ENCODE data around the gene MYL11. TPM values are rescaled to one million over a fixed set of nuclear protein-coding genes. Genes with fewer than 3 reads are reported as not detected.

MYL11 gene
- total and polyA plus RNA-seq, 4 donors: 0.70 TPM; not detected in 3

DNA sequence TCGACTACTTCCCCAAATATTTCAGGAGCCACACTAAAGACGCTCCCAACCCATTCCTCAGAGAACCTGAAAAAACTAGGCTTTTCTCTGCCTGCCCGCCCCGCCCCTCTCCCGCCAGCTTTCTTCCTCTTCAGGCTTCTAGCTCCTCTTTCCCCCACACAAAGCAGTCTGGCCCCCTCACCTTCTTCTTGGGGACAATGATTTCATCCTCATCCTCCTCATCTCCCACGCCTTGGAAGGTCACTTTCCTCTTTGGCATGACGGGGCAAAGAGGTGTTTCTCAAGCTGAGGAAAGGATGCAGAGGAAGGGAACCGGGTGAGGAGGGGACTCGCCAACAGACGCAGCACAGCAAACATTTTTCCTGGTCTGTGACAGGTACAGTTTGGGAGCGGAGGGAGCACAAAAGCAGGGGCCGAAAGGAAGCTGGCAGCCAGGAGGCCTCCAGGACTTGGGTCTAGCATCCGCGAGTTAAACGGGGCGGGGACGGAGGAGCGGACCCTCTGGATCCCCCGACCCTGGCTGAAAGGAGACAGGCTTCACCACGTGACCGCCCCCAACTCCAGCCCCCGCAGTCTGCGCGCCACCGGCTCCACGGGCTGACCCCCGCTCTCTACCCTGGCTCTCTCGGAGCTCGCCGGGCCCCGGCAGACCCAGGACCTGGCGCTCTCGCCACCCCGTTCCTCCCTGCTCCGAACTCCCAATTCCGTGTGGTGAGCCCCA is 20.0 kb upstream of the MYL11 start (continued):
- TF ChIP-seq, protein P1, sequence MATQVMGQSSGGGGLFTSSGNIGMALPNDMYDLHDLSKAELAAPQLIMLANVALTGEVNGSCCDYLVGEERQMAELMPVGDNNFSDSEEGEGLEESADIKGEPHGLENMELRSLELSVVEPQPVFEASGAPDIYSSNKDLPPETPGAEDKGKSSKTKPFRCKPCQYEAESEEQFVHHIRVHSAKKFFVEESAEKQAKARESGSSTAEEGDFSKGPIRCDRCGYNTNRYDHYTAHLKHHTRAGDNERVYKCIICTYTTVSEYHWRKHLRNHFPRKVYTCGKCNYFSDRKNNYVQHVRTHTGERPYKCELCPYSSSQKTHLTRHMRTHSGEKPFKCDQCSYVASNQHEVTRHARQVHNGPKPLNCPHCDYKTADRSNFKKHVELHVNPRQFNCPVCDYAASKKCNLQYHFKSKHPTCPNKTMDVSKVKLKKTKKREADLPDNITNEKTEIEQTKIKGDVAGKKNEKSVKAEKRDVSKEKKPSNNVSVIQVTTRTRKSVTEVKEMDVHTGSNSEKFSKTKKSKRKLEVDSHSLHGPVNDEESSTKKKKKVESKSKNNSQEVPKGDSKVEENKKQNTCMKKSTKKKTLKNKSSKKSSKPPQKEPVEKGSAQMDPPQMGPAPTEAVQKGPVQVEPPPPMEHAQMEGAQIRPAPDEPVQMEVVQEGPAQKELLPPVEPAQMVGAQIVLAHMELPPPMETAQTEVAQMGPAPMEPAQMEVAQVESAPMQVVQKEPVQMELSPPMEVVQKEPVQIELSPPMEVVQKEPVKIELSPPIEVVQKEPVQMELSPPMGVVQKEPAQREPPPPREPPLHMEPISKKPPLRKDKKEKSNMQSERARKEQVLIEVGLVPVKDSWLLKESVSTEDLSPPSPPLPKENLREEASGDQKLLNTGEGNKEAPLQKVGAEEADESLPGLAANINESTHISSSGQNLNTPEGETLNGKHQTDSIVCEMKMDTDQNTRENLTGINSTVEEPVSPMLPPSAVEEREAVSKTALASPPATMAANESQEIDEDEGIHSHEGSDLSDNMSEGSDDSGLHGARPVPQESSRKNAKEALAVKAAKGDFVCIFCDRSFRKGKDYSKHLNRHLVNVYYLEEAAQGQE (IDR thresholded peaks at IDR 0.05): no peak
- no peak for TF ChIP-seq NR2F2 (IDR thresholded peaks at IDR 0.05)
- TF ChIP-seq, protein P2, sequence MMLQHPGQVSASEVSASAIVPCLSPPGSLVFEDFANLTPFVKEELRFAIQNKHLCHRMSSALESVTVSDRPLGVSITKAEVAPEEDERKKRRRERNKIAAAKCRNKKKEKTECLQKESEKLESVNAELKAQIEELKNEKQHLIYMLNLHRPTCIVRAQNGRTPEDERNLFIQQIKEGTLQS (IDR thresholded peaks at IDR 0.05): no peak
- TF ChIP-seq, protein P3, sequence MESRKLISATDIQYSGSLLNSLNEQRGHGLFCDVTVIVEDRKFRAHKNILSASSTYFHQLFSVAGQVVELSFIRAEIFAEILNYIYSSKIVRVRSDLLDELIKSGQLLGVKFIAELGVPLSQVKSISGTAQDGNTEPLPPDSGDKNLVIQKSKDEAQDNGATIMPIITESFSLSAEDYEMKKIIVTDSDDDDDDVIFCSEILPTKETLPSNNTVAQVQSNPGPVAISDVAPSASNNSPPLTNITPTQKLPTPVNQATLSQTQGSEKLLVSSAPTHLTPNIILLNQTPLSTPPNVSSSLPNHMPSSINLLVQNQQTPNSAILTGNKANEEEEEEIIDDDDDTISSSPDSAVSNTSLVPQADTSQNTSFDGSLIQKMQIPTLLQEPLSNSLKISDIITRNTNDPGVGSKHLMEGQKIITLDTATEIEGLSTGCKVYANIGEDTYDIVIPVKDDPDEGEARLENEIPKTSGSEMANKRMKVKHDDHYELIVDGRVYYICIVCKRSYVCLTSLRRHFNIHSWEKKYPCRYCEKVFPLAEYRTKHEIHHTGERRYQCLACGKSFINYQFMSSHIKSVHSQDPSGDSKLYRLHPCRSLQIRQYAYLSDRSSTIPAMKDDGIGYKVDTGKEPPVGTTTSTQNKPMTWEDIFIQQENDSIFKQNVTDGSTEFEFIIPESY (IDR thresholded peaks at IDR 0.05): no peak
- TF ChIP-seq HNF4A (conservative IDR thresholded peaks at IDR 0.05): no peak

DNA sequence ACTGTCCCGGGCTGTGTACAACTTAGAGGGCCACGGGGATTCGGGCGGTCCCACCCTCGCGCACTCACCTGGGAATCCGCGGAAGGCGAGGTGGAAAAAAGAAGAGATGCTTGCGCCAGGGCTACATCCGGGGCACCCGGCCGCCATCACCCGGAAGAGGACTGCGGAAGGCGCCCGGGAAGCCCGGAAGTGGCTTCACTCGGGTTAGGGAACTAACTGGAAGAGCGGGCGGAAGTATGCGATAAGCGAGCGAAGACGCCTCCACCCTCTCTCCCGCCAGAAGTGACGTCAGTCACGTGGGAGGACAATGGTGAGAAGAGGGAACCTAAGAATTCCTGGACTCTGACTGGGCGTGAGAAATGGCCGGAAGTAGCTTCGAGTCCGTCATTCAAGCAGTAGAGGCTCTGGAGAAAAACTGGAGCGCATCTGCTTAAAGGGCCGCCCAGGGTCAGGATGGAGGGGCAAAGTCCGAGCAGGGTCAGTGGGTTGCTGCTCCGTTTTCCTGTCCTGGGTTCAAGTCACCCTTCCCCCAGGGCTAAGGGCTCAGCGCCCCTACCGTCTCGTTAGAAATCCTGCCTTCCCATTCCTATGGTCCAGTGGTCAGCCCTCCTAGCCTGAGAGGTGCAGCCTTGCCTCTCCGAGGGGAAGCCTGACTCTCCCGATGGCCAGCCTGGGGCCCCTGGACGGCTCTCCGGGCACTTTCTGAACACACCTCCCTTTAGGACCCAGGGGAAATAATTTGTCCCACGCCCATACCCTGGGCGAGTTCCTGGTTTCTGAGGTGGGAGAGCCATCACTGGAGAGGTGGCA is 19.3 kb upstream of the MYL11 start, which contains the start of gene CD2BP2:
Gene CD2BP2 (minus strand): TSS at position 165 of the 810 bp plus-strand sequence. CDS start 627 bp downstream, outside the sequence.
- H3K27me3 ChIP-seq (ENCODE audit: control insufficient read depth in 4 of 4, insufficient read depth in 4 of 4, low read length in 3 of 4): no peaks in the 10 kb centered on the region
- H3K9ac ChIP-seq (ENCODE audit: low read depth in 1 of 2, low read length in 2 of 2): peak within 1 kb of the TSS; percentile 26 to 85
- H3K4me3 ChIP-seq (ENCODE audit: low read depth in 1 of 3, low read length in 3 of 3): peak within 1 kb of the TSS; percentile 66 to 87 (median 85)
- peaks cover 12 to 66% (median 52%) of the 10 kb centered on the region in 4 donors for H3K4me1 ChIP-seq (ENCODE audit: control insufficient read depth in 4 of 4, insufficient read depth in 4 of 4, low read length in 3 of 4)
- H3K36me3 ChIP-seq (ENCODE audit: control insufficient read depth in 4 of 4, insufficient read depth in 3 of 4, low read depth in 1 of 4, low read length in 3 of 4): peaks cover 4 to 23% (median 15%) of the 10 kb centered on the region in 4 donors
- peak; percentile 88 for DNase-seq (ENCODE audit: low spot score)
- H3K27ac ChIP-seq (ENCODE audit: low read depth in 1 of 2, low read length in 2 of 2): peak within 1 kb of the TSS; percentile 88 to 96
- no peaks in the 10 kb centered on the region for H3K9me3 ChIP-seq (ENCODE audit: control insufficient read depth in 4 of 4, low read length in 3 of 4)
- WGBS: under 1% methylated on average over 45 of the region's 45 CpGs
- TF ChIP-seq FOXA1 (IDR thresholded peaks at IDR 0.05) (peak; percentile 19), JUND (IDR thresholded peaks at IDR 0.05) (peak; percentile 69 to 85), HNF4A (conservative IDR thresholded peaks at IDR 0.05) (peak; percentile 64 to 83), FOXA2 (IDR thresholded peaks at IDR 0.05) (no peak), TAF1 (conservative IDR thresholded peaks at IDR 0.05) (peak; percentile 89), SP1 (IDR thresholded peaks at IDR 0.05) (peak; percentile 69), RXRA (IDR thresholded peaks at IDR 0.05) (peak; percentile 62 to 75), NR2F2 (IDR thresholded peaks at IDR 0.05) (peak; percentile 83), HNF4G (IDR thresholded peaks at IDR 0.05) (peak; percentile 54), EGR1 (IDR thresholded peaks at IDR 0.05; ENCODE audit: low read depth in 2 of 2) (peak; percentile 99), GABPA (IDR thresholded peaks at IDR 0.05 in 1 of 2, conservative IDR thresholded peaks at IDR 0.05 in 1 of 2) (peak; percentile 89 to 97), YY1 (IDR thresholded peaks at IDR 0.05) (peak; percentile 97)
- TF ChIP-seq, protein P4, sequence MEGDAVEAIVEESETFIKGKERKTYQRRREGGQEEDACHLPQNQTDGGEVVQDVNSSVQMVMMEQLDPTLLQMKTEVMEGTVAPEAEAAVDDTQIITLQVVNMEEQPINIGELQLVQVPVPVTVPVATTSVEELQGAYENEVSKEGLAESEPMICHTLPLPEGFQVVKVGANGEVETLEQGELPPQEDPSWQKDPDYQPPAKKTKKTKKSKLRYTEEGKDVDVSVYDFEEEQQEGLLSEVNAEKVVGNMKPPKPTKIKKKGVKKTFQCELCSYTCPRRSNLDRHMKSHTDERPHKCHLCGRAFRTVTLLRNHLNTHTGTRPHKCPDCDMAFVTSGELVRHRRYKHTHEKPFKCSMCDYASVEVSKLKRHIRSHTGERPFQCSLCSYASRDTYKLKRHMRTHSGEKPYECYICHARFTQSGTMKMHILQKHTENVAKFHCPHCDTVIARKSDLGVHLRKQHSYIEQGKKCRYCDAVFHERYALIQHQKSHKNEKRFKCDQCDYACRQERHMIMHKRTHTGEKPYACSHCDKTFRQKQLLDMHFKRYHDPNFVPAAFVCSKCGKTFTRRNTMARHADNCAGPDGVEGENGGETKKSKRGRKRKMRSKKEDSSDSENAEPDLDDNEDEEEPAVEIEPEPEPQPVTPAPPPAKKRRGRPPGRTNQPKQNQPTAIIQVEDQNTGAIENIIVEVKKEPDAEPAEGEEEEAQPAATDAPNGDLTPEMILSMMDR (IDR thresholded peaks at IDR 0.05; ENCODE audit: low read depth, low read length, missing input control): no peak
- TF ChIP-seq, protein P1 (IDR thresholded peaks at IDR 0.05): peak; percentile 82
- TF ChIP-seq, protein P2 (IDR thresholded peaks at IDR 0.05): peak; percentile 79
- TF ChIP-seq, protein P3 (IDR thresholded peaks at IDR 0.05): peak; percentile 68
- TF ChIP-seq, protein P5, sequence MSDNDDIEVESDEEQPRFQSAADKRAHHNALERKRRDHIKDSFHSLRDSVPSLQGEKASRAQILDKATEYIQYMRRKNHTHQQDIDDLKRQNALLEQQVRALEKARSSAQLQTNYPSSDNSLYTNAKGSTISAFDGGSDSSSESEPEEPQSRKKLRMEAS (IDR thresholded peaks at IDR 0.05): peak; percentile 99

All from liver (tissue), 9 donors.